Stimulated activated CD4-positive, alpha-beta T cell treated with anti-CD3 and anti-CD28 coated beads, Interleukin-4, amount 100 ng/mL, for 4 hours (primary cell): ENCODE measurements around the gene SIK3.

ENCODE experiments used
- DNase-seq, 2 experiments: peaks; one replicate each; pipeline ENCODE4 v3.0.0-alpha.2; 2020

SIK3 gene

GRCh38 chr11:116958246-116958645, 140.0 kb downstream of the SIK3 start:
- no peak for DNase-seq

GRCh38 chr11:116955949-116956348, 142.3 kb downstream of the SIK3 start:
- DNase-seq = no peak

- no peak for DNase-seq
These were observed 142.7 kb downstream of the SIK3 start for GRCh38 chr11:116955548-116955947.

- no peak for DNase-seq
These were observed 144.5 kb downstream of the SIK3 start for GRCh38 chr11:116953530-116954285.

GRCh38 chr11:116951762-116952161, 146.5 kb downstream of the SIK3 start:
- no peak for DNase-seq

GRCh38 chr11:116950210-116950609, 148.0 kb downstream of the SIK3 start:
- no peak for DNase-seq

GRCh38 chr11:116948391-116948790, 149.8 kb downstream of the SIK3 start:
- no peak for DNase-seq

GRCh38 chr11:116946414-116946813, 151.8 kb downstream of the SIK3 start:
- no peak for DNase-seq

- DNase-seq = no peak
These were observed 158.7 kb downstream of the SIK3 start for GRCh38 chr11:116939499-116939898.

GRCh38 chr11:116938471-116939070, 159.7 kb downstream of the SIK3 start:
- no peak for DNase-seq

GRCh38 chr11:116936754-116937446, 161.3 kb downstream of the SIK3 start:
- DNase-seq = no peak

- DNase-seq = no peak
These were observed 162.7 kb downstream of the SIK3 start for GRCh38 chr11:116935514-116935913.

GRCh38 chr11:116935089-116935488, 163.1 kb downstream of the SIK3 start:
- no peak for DNase-seq

GRCh38 chr11:116933961-116934360, 164.3 kb downstream of the SIK3 start:
- DNase-seq = no peak

- DNase-seq = no peak
These were observed 166.0 kb downstream of the SIK3 start for GRCh38 chr11:116932181-116932580.

- no peak for DNase-seq
These were observed 166.8 kb downstream of the SIK3 start for GRCh38 chr11:116931206-116931953.

GRCh38 chr11:116930586-116930985, 167.6 kb downstream of the SIK3 start:
- DNase-seq = no peak

GRCh38 chr11:116930177-116930576, 168.1 kb downstream of the SIK3 start:
- DNase-seq = peak in 1 of 2 experiments; percentile 12

GRCh38 chr11:116929414-116930090, 168.7 kb downstream of the SIK3 start:
- DNase-seq = no peak

- DNase-seq = no peak
These were observed 169.4 kb downstream of the SIK3 start for GRCh38 chr11:116928845-116929244.

- no peak for DNase-seq
These were observed 170.0 kb downstream of the SIK3 start for GRCh38 chr11:116928102-116928777.
